ENCODE measurements around the gene GAB1.
"Not testable (repeated sequence)": the region's sequence is repeated elsewhere in the genome, so short reads cannot be mapped to it uniquely, and the experiment has no call there.

GAB1 gene

DNA sequence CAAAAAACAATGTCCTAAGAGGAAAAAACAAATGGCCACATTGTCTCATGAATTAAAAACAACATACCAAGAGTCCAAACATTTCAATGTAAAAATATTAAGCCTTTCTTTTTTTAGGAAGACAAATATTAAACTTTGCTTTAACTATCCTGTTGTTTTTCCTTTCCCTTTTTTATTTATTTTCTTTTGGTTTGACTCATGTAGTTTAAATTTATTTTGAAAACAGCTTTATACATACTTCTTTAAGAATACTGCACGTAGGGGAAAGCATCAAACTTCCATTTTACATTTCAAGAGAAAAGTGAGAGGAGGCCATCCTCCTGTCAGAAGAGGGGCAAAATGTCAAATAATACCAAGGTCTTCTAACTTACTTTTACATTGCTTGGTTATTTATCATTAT lies 8.7 kb downstream of the GAB1 start:
- TF ChIP-seq, protein P1, sequence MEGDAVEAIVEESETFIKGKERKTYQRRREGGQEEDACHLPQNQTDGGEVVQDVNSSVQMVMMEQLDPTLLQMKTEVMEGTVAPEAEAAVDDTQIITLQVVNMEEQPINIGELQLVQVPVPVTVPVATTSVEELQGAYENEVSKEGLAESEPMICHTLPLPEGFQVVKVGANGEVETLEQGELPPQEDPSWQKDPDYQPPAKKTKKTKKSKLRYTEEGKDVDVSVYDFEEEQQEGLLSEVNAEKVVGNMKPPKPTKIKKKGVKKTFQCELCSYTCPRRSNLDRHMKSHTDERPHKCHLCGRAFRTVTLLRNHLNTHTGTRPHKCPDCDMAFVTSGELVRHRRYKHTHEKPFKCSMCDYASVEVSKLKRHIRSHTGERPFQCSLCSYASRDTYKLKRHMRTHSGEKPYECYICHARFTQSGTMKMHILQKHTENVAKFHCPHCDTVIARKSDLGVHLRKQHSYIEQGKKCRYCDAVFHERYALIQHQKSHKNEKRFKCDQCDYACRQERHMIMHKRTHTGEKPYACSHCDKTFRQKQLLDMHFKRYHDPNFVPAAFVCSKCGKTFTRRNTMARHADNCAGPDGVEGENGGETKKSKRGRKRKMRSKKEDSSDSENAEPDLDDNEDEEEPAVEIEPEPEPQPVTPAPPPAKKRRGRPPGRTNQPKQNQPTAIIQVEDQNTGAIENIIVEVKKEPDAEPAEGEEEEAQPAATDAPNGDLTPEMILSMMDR (IDR thresholded peaks at IDR 0.05) = no peak
- no peak for TF ChIP-seq ZFX (IDR thresholded peaks at IDR 0.05; ENCODE audit: borderline replicate concordance)
- no peak overlapping the region for H3K27ac ChIP-seq

DNA sequence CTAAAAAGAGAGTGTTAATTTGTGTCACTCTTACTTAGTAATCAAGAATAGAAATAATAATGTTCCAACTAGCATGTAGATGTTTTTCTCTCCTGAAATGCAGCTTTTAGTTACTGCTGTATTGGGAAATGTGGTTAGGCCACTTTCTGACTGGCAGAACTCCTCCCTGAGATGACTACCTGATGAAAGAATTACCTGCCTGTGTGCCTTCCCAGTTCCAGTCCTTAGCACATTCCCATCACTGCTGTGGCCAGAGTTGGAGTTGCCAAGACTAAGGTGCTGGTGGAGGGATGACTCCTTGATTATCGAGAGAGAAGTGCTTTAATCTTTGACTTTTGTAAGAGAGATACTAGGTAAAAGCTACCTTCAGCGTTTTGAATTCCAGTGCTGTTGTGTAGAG lies 9.5 kb downstream of the GAB1 start:
- TF ChIP-seq ZFX (IDR thresholded peaks at IDR 0.05; ENCODE audit: borderline replicate concordance) = no peak
- no peak overlapping the region for H3K27ac ChIP-seq

DNA sequence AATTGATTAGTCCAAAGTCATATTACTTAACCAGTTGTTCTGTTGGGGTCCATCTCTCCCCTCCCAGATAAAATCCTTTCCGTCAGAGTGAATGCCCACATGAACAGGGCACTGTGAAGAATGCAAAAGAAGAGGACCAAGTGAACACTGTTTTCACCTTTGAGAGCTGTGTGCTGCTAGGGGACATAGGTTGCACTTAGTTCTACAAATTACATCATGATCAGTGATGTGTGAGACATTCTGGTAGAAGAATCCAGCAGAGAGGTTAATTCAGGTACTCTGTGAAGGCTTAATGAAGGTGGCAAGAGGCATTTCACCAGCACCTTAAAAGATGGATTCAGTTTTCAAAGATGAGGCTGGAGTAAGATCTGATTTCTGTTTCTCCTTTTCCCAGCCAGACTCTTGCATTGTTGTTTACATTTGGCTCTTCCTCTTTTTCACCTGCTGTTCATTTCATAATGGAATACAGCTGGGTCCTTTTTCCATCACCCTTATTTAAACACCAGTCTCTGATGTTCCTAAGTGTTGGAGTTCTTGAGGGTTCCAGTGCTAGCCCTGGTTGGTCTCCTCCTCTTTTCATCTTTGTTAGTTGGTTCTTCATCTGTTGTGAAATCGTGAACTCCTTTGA lies 10.9 kb downstream of the GAB1 start:
- no peak overlapping the region for H3K27ac ChIP-seq
- TF ChIP-seq, protein P1 (IDR thresholded peaks at IDR 0.05) = no peak
- no peak for TF ChIP-seq ZFX (IDR thresholded peaks at IDR 0.05; ENCODE audit: borderline replicate concordance)

DNA sequence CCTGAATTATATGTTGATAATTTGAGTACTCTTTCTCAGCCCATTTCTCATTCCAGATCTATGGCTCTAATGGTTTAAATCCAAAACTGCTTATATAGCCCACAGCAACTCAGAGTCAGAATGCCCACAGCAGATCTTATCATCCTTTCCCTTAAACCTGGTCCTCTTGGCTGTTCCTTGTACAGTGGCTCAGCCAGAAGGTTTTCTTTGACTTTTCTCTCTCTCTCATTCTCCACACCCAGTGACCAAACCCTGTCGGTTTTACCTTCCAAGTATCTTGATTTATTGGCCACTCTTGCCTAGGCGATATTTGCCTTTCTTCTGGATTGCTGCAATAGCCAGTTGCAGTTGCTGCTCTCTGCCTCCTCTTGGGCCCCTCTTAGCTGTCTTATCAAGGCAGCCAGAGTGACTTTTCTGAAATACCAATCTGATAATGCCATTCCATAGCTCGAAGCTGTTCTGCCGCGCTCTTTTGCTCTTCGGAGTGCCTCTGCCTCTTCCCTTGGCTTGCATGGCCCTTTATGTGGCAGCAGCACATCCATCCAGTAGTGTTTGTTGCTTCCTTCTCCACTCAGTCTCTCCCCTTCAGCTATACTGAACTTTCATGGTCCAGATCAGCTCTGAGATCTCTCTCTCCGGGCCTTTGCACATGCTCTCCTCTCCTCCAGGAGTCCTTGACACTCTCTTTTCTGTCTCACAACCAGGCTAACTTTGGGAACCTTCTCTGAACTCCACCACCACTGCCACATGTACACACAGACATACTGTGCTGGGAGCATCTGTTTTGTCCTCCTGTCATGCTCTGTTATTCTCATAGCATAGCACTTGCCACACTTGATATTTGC lies 11.8 kb downstream of the GAB1 start:
- TF ChIP-seq, protein P1 (IDR thresholded peaks at IDR 0.05) = no peak
- TF ChIP-seq ZFX (IDR thresholded peaks at IDR 0.05; ENCODE audit: borderline replicate concordance) = no peak
- H3K27ac ChIP-seq = no peak overlapping the region

DNA sequence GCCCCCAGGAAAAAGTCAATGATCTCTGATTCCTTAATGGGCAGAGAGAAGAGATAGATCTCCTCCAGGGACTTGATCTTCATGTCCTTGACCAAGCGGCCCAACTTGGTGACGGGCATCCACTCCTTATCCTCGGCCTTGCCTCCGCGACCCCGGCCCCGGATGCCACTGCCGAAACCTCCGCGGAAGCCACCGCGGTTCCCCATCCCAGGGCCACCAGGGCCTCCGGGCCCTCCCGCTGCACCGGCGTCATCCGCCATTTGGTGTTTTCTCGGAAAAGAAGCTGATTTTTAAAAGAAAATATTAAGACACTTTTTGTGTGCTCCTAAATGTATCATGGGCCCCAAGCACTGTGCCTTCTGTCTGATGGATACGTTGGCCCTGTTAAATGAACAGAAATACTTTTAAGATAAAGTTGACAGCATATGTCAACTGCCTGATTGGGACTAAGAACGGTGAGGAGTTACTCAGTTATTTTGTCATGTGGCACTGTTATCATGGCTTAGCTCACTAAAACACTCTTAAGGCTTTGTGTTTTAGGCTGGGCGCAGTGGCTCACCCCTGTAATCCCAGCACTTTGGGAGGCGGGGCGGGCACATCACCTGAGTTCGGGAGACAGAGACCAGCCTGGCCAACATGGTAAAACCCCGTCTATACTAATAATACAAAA lies 13.3 kb downstream of the GAB1 start:
- H3K27ac ChIP-seq = not testable (repeated sequence)

DNA sequence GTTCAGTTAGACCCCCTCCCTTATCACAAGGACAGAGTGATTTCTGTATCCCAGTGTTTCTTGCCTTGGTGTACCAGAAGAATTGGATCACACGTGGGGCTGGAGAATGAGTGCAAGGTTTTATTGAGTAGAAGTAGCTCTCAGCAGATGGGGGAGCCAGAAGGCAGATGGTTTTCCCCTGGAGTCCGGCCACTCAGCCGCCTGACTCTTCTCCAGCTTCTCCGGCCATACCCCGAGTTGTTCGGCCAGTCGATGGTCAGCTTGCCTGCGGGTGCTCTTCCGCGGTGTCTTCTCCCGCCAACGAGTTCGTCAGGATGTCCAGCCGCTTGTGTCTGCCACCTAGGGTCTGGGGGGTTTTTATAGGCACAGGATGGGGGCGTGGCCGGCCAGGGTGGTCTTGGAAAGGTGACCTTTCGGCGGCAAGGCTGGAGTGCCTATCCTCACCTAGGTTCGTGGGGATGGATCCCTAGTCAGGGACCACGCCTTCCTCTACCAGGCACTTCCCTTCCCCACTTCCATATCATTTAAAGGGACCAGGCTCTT lies 14.5 kb downstream of the GAB1 start:
- TF ChIP-seq, protein P1 (IDR thresholded peaks at IDR 0.05) = no peak
- H3K27ac ChIP-seq = no peak overlapping the region

DNA sequence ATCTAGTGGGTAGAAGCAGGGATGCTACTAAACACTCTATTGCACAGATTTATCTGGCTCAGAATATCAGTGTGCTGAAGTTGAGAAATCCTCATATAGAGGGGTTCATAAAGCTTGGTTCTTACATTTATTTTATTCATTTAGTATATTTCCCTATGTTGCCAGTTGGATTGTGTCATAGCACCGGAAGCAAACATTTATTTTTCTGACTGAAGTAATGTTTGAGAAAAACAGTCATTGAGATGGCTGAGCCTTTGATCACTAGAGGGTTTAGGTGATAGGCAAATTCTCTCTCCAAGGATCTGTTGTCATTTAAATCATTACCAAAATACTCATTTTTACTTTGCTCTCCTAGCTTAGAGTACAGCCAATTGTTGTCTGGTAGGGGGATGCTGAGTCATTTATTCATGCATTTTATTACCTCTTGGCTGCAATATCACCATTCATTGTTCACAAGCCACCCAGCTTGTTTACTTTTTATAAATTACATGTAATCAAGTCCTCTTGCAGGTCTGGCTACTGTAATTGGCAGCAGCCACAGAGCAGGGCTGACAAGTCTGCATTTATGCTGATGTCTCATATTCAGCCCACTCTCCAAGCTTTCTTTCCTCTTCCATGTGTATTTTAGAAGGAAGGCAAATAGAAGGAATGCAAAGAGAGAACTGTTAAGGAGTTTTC lies 15.2 kb downstream of the GAB1 start:
- H3K27ac ChIP-seq = no peak overlapping the region
- TF ChIP-seq ZFX (IDR thresholded peaks at IDR 0.05; ENCODE audit: borderline replicate concordance) = no peak
- TF ChIP-seq, protein P1 (IDR thresholded peaks at IDR 0.05) = no peak

Measured in 22Rv1 (cell line).